GM12878 (cell line): Measurements from ENCODE around the gene ZBTB44. TPM values are rescaled to one million over a fixed set of nuclear protein-coding genes. Genes with fewer than 3 reads are reported as not detected.

Experiments
- ATAC-seq: fragments of 200-7000 bp; cut with Tn5 transposase; 3 replicates; pipeline ENCODE4 v1.9.1; 2020; ENCODE audit warnings: mild to moderate bottlenecking, moderate library complexity
- BruUV-seq: library from RNA; stranded (reverse); fragments of 400-500 nt; replicated peaks from 2 replicates; lab custom pipeline; 2021; lab: Mats Ljungman, UMichigan
- CTCF ChIA-PET: fragments of 300-600 bp; sonication (Branson Sonifier 250); formaldehyde crosslinking; extraction: SDS; loops from one replicate; lab custom pipeline; 2021; ENCODE audit warnings: inconsistent platforms; lab: Yijun Ruan, JAX
- POLR2A ChIA-PET: fragments of 350-600 bp; formaldehyde crosslinking; extraction: SDS; loops from one replicate; lab custom pipeline; 2021; ENCODE audit warnings: inconsistent platforms; lab: Charles Lee
- RAD21 ChIA-PET: fragments of 300-600 bp; sonication (Branson Sonifier 250); formaldehyde crosslinking; loops from one replicate; lab custom pipeline; 2023; ENCODE audit warnings: antibody characterized with exemption; ENCODE audit not compliant: unreplicated experiment; lab: Charles Lee
- SMC1A ChIA-PET: fragments of 300-600 bp; sonication (Branson Sonifier 250); formaldehyde crosslinking; loops from one replicate; lab custom pipeline; 2023; ENCODE audit not compliant: unreplicated experiment, uncharacterized antibody; lab: Charles Lee
- DNase-seq: peaks from one replicate; pipeline ENCODE4 v3.0.0-alpha.2; 2011; ENCODE audit warnings: low read depth, low spot score
- FAIRE-seq: peaks from 3 replicates; lab custom pipeline; 2011; peaks lifted over from hg19 to GRCh38; lab: Jason Lieb, UNC
- H2AFZ ChIP-seq: 2 replicates; pipeline ENCODE4 v1.6.0; 2011; ENCODE audit warnings: low read depth, low read length, control low read depth; ENCODE audit not compliant: control insufficient read depth
- H3K27ac ChIP-seq: 2 replicates; pipeline ENCODE4 v1.5.1; 2011; ENCODE audit warnings: control low read depth; ENCODE audit not compliant: control insufficient read depth, insufficient read depth
- H3K27me3 ChIP-seq, 2 experiments: replicated peaks in 1 of 2; 2 replicates each; pipeline versions ENCODE4 v1.6.0 to v1.6.1; 2011; ENCODE audit warnings: low read length in 1 of 2; ENCODE audit not compliant: control insufficient read depth in 2 of 2, insufficient read depth in 2 of 2
- H3K36me3 ChIP-seq, 2 experiments: 2 replicates each; pipeline ENCODE4 v1.5.1; 2011; ENCODE audit warnings: low read length in 1 of 2; ENCODE audit not compliant: control insufficient read depth in 2 of 2, insufficient read depth in 2 of 2
- H3K4me1 ChIP-seq: 2 replicates; pipeline ENCODE4 v1.6.1; 2011; ENCODE audit warnings: mild to moderate bottlenecking, low read length, moderate library complexity, mixed read lengths; ENCODE audit not compliant: control insufficient read depth, insufficient read depth
- H3K4me2 ChIP-seq: 2 replicates; pipeline ENCODE4 v1.6.0; 2011; ENCODE audit warnings: control low read depth; ENCODE audit not compliant: control insufficient read depth, insufficient read depth
- H3K4me3 ChIP-seq: fragments of 200-600 bp; sonication (generic); 2 replicates; pipeline ENCODE4 v1.5.1; 2016
- H3K79me2 ChIP-seq: 2 replicates; pipeline ENCODE4 v1.6.0; 2011; ENCODE audit warnings: low read length; ENCODE audit not compliant: control insufficient read depth, insufficient read depth
- H3K9ac ChIP-seq: 2 replicates; pipeline ENCODE4 v1.8.0; 2011; ENCODE audit warnings: low read length, control low read depth, mixed read lengths; ENCODE audit not compliant: control insufficient read depth, insufficient read depth
- H3K9me3 ChIP-seq: replicated peaks from 3 replicates; pipeline ENCODE4 v1.5.1; 2011; ENCODE audit warnings: mild to moderate bottlenecking, low read length; ENCODE audit not compliant: control insufficient read depth, insufficient read depth
- H4K20me1 ChIP-seq: 2 replicates; pipeline ENCODE4 v1.6.0; 2011; ENCODE audit not compliant: control insufficient read depth, insufficient read depth
- CEBPZ ChIP-seq: fragments of 150-350 bp; IDR thresholded peaks from 2 replicates; pipeline ENCODE4 v1.6.1; 2016; ENCODE audit warnings: low read depth, low read length
- CREM ChIP-seq: IDR thresholded peaks from 2 replicates; pipeline ENCODE4 v1.6.1; 2014; ENCODE audit warnings: antibody characterized with exemption, low read depth
- FOXK2 ChIP-seq: fragments of 450-650 bp; IDR thresholded peaks from 2 replicates; pipeline ENCODE4 v1.6.1; 2017; ENCODE audit warnings: mild to moderate bottlenecking, moderate library complexity
- IRF4 ChIP-seq: IDR thresholded peaks from 2 replicates; pipeline ENCODE4 v1.6.1; 2011; ENCODE audit warnings: low read depth, low read length
- NFYA ChIP-seq: IDR thresholded peaks from 2 replicates; pipeline ENCODE4 v1.6.1; 2011; ENCODE audit warnings: low read depth, mild to moderate bottlenecking, low read length, improper control_type of control experiment, borderline replicate concordance
- ZBTB4 ChIP-seq: fragments of 450-650 bp; formaldehyde crosslinking; IDR thresholded peaks from 2 replicates; pipeline ENCODE4 v1.4.0; 2022; ENCODE audit warnings: mild to moderate bottlenecking, moderate library complexity
- ZNF592 ChIP-seq: fragments of 450-650 bp; IDR thresholded peaks from 2 replicates; pipeline ENCODE4 v1.6.1; 2017; ENCODE audit warnings: mild to moderate bottlenecking, moderate library complexity
- WGBS: methylation state at CpG from one replicate; pipeline ENCODE4 v1.1.6; 2016; ENCODE audit warnings: low lambda C conversion rate; ENCODE audit not compliant: insufficient replicate concordance, insufficient coverage; ENCODE audit errors: missing lambda C conversion rate; 5-methylcytosine and 5-hydroxymethylcytosine counted together
- in situ Hi-C: fragments of 300-500 bp; cut with MboI; formaldehyde crosslinking; loops from 9 replicates; pipeline ENCODE4 v1.14.3; 2018; ENCODE audit warnings: mixed read lengths
- intact Hi-C: fragments of 100-400 bp; cut with micrococcal nuclease; formaldehyde crosslinking; loops from one replicate; pipeline ENCODE4 v1.14.2; 2022; ENCODE audit not compliant: unreplicated experiment
- polyA plus RNA-seq, 11 experiments: library from polyadenylated mRNA; depleted of rRNA in 4 of 11; unstranded in 6 of 11; stranded (reverse) in 5 of 11; fragments of >200 nt; fragmentation: Nextera tagmentation in 4 of 11; fragmentation: Illumina TruSeq in 1 of 11; extraction: Ambion mirVana in 4 of 11; extraction: Trizol in 1 of 11; gene quantifications; 1 replicate in 1 of 11; 2 replicates in 10 of 11; pipeline versions ENCODE4 v1.2.1 to v1.2.3, GENCODE V29; 2011 to 2016; ENCODE audit warnings: inconsistent platforms in 2 of 11, missing spikeins in 2 of 11, low read depth in 1 of 11
- total RNA-seq, 4 experiments: library from RNA; depleted of rRNA in 3 of 4; stranded (reverse); fragments of >200 nt in 3 of 4; fragmentation: Illumina TruSeq in 1 of 4; extraction: Trizol in 1 of 4; gene quantifications; 2 replicates each; pipeline versions ENCODE4 v1.2.1 to v1.2.3, GENCODE V29; 2013 to 2021

ZBTB44 gene
- total and polyA plus RNA-seq, 10 of the 15 experiments (the other 5 are each of a cell fraction or from before 2014, with no cell fraction given): 2.8 to 38.2 (median 12.2) TPM

- no peak for TF ChIP-seq FOXK2
- no peak for TF ChIP-seq CEBPZ
- no peak for TF ChIP-seq ZNF592
- TF ChIP-seq CREM: no peak
Measured at GRCh38 chr11:130201026-130201425, 113.7 kb downstream of the ZBTB44 start (continued).

- Histone ChIP-seq H2AFZ (no peak overlapping the region), H3K36me3 (peaks cover 0 to 2% of the 10 kb centered on the region in 2 experiments; a peak in 1 of 4 replicates), H3K9me3 (no peaks in the 10 kb centered on the region), H3K4me1 (no peaks in the 10 kb centered on the region), H3K9ac (no peak overlapping the region), H3K4me3 (no peak overlapping the region), H3K79me2 (no peaks in the 10 kb centered on the region), H3K27ac (no peak overlapping the region), H3K27me3 (no peaks in the 10 kb centered on the region), H4K20me1 (no peaks in the 10 kb centered on the region), H3K4me2 (no peak overlapping the region)
- ChIA-PET SMC1A (no interaction called here), RAD21 (no interaction called here), CTCF (interaction anchor here (0.9 kb wide), 1 partner anchor 54 kb away, joined by 3 read pairs; no protein-coding TSS in a partner anchor), POLR2A (no interaction called here)
- TF ChIP-seq IRF4 (no peak), NFYA (no peak), ZBTB4 (CRISPR knock-in tag) (no peak)
- no peak for DNase-seq
- no peak for ATAC-seq
- WGBS: 63% methylated on average over 12 of the region's 12 CpGs
- in situ Hi-C loops: no loop called here
- no peak for FAIRE-seq
- BruUV-seq: no TSS peak
- intact Hi-C loops: no loop called here
Measured at GRCh38 chr11:130199792-130200191, 114.9 kb downstream of the ZBTB44 start.
